KBM-7 (cell line): ENCODE results near the gene TEX261.

Experiments used
- DNase-seq: peaks from one replicate; pipeline ENCODE4 v3.0.0-alpha.2; 2015
- in situ Hi-C: fragments of 300-500 bp; cut with MboI; formaldehyde crosslinking; loops from 2 replicates; pipeline ENCODE4 v1.14.3; 2020; ENCODE audit warnings: low sequenced_read_pairs, low pct_unique_long_range_greater_than_20kb, mixed read lengths

TEX261 gene

DNA sequence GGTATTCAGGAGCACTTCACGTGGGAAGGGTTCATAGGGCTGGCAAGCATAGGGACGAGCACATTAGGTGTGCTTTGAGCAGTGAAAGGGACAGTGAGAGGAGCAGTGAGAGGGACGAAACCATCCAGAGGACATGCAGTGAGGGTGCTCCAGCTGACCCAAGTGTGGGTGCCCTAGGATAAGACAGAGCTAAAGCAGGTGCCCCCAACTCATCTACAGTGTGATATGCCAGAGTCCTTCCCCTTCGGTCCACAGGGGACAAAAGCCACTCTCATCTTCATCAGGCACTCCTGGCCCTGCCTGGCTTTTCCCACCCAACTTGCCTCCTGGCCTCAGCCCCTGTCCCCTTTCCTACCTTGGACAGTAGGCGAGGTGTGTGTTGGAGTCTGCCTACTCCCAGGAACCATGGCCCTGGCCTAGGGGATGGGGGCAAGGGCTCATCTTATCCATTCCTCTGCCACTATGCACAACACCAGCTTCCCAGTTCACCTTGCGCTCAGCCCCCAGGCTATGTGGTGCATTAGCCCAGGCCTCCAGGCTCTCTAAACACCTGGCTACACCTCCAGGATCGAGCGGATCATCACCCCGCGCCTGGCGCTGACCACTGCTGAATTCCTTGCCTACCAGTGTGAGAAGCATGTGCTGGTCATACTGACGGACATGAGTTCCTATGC, 32.3 kb downstream of the TEX261 start:
- in situ Hi-C loops, result loop anchor here (25.0 kb wide), 1 partner anchor 175 kb away; the partner anchor contains the start of gene FIGLA

DNA sequence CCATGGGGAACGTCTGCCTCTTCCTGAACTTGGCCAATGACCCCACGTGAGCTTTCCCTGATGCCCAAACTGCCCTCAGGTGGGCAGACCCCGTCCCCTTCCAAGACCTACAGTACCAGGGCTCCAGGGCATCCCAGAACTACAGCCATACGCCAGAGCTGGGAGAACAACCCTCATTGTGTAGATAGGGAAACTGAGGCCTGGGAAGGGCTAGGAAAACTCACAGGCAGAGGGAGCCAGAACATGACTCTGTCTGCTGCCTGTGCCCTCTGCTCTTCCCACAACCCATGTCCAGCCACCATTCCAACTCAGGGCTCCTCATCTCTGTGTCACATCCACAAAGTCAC, 33.1 kb downstream of the TEX261 start:
- in situ Hi-C loops, result loop anchor here (25.0 kb wide), 1 partner anchor 174 kb away; the partner anchor contains the start of gene FIGLA
- no peak for DNase-seq

More for the DNA sequence above, 32.3 kb downstream of the TEX261 start:
- DNase-seq, result no peak

DNA sequence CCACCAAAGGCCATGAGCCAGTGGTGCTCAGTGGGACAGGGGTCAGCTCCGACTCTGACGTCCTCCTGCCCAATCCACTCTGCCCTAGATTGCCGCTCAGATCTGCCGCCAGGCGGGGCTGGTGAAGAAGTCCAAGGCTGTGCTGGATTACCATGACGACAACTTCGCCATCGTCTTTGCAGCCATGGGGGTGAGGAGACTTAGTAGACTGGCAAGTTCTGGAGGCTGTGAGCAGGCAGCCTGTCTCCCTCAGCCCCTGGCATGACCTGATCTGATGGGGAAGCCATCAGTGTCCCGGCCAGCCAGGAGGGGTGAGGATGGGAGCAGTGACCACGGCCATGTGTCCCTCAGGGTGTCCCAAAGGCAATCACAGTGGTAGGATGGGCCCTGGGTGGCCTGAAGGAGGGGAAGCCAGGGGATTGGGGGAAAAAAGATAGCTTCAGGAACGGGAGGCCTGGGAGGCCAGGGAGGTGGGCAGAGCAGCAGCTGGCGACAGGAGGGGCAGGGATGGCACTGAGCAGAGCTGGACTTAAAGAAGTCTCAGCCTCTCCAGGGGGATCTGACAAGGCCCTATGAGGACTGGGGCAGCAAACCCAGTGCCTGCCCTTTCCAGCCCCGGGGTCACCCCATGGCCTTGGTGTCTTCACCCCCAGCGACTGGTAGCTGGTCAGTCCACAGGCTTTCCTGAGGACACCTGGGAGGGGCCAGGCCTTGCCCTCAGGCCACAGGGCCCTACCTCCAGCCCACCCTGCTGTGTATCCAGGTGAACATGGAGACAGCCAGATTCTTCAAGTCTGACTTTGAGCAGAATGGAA, 33.6 kb downstream of the TEX261 start:
- in situ Hi-C loops, result loop anchor here (25.0 kb wide), 1 partner anchor 174 kb away; the partner anchor contains the start of gene FIGLA
- no peak for DNase-seq

DNA sequence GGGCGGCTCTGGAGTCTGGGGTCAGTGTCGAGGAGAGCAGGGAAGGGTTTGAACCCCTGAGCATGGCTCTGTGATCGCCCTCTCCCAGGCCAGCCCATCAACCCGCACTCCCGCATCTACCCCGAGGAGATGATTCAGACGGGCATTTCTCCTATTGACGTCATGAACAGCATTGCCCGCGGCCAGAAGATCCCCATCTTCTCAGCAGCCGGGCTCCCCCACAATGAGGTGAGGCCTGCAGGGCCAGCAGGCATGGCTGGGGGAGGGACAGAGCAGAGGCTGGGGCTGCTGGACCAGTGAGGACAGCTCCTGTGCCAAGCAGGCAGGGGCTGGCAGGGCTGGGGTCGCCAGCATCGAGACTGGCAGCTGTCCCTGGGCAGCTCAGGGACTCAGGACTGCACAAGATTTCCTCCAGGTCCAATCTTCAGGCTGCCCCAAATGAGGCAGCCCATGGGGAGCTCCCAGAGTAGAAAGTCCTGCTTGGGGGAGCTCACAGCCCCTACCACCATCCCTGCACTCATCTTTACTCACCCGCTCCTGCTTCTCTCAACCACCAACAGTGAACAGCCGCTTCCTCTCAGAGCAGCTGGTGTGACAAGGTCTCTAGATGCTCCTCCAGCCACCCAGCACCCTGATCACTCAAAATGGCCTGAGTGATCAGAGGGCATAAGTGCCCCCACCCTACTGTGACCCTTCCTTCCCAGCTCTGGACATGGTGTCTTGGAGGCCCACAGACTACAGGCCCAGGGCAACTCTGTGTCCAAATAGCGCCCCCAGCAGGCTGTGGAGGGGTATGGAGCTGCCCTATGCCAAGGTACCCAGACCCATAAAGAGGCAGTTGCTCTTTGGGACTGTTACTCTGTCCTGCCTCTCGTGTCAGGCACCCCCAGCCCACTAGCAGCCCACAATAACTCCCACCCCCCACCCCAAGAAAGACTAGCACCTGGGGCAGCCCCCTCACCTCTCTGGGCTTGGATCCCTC, 34.5 kb downstream of the TEX261 start:
- in situ Hi-C loops, result loop anchor here (25.0 kb wide), 1 partner anchor 173 kb away; the partner anchor contains the start of gene FIGLA
- DNase-seq, result no peak

DNA sequence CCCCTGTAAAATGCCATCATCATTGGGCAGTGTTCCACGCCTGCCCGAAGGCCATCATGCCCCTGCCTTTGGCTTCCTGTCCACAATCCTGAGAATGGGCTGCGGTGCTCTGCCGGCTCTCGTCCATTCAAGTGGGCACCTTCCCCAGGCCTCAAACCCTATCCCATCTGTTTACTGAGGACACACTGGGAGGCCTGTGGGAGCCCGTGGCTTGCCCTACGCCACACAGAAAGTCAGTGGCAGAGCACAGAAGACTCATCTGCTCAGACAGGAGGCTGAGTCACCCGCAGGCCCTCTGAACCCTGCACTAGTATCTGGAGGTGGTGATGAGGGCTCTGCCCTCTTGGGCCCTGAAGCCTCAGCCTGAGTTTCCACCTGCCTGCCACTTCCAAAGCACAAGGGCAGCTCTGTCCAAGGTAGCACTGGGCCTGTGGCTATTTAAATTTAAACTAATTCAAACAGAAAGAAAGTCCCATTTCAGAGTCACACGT, 35.4 kb downstream of the TEX261 start:
- DNase-seq, result no peak
- in situ Hi-C loops, result loop anchor here (25.0 kb wide), 1 partner anchor 172 kb away; the partner anchor contains the start of gene FIGLA

DNA sequence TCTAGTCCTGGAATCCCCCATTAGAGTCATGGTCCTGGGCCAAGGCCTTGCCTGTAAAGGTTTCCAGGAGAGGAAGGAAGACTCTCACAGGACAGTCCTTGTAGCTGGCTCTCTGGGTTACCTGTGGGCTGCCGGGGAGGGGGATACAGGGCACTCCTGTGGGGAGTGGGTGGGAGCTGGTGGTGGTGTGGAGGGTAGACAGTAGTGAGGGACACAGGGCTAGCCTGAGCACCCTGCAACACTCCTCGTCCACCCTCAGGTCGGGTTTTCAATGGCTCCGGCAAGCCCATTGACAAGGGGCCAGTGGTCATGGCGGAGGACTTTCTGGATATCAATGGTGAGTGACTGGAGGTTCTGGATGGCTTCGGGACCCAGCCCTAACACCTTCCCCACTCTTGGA, 35.9 kb downstream of the TEX261 start:
- in situ Hi-C loops, result loop anchor here (25.0 kb wide), 1 partner anchor 171 kb away; the partner anchor contains the start of gene FIGLA
- DNase-seq, result no peak

DNA sequence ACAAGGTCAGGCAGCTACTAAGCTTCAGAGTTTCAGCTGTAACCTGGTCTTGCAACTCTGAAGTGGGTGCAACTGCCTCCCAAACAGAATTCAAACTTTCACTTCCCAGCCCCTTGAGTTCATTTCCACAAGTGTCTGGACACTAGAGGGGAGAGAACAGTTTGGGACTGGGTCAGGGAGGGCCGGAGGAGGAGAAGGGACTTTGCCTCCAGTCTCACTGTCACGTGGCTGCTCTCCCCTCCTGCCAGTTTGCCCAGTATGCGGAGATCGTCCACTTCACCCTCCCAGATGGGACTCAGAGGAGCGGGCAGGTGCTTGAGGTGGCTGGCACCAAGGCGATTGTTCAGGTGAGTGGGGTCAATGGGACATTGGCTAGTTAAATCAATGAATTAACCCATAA, 36.9 kb downstream of the TEX261 start:
- DNase-seq, result no peak
- in situ Hi-C loops, result loop anchor here (25.0 kb wide), 1 partner anchor 170 kb away; the partner anchor contains the start of gene FIGLA

DNA sequence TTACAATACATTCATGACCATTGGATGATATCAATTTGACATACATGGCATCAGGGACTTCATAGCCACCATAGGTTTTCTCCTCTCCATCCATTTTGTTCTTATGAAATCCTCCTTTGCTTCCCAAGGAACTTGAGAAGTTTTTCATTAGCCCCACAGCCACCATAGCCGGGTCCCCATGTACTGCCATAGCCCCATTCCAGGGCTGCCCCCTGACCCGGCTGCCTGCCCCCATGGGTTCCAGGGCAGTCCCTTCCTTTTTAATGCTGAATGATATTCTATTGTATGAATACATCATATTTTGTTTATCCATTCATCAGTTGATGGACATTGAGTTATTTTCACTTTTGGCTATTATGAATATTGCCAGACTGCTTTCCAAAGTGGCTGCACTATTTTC, 38.5 kb downstream of the TEX261 start:
- in situ Hi-C loops, result loop anchor here (25.0 kb wide), 1 partner anchor 169 kb away; the partner anchor contains the start of gene FIGLA
- DNase-seq, result no peak

DNA sequence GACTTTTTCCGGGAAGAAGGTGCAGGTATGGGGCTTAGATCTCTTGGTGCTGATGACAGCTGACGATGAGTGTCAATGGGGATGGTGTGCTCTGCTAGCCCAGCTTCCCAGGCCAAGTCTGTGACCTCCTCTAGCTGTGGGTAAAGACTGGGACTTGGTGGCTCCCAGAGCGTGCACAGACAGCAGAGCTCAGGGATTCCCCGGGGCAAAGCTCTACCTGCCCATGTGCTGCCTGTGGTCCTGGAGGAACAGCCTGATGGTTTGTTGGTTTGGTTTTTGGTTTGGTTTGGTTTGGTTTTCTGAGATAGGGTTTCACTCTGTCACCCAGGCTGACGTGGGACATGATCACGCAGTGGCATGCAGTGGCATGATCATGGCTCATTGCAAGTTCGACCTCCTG, 39.8 kb downstream of the TEX261 start:
- in situ Hi-C loops, result loop anchor here (25.0 kb wide), 1 partner anchor 168 kb away; the partner anchor contains the start of gene FIGLA
- no peak for DNase-seq

DNA sequence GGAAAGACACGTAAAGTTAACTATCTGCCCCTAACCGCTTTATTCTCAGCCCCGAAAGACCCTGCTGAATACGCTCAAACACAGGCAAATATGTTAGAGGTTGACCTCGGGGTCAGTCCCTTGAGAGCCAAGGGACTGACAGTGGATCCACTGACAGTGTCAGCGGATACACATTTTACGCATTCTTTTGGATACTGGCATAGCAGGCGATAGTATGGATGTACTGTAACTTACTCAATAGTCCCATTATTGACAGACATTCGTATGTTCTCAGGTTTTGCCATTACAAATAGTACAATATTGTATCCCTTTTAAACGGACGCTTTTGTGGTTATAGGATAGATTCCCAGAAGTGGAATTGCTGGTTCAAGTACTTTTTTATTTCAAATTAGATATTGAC, 45.6 kb downstream of the TEX261 start:
- in situ Hi-C loops, result loop anchor here (25.0 kb wide), 1 partner anchor 287 kb away; no protein-coding TSS in a partner anchor
- DNase-seq, result no peak

DNA sequence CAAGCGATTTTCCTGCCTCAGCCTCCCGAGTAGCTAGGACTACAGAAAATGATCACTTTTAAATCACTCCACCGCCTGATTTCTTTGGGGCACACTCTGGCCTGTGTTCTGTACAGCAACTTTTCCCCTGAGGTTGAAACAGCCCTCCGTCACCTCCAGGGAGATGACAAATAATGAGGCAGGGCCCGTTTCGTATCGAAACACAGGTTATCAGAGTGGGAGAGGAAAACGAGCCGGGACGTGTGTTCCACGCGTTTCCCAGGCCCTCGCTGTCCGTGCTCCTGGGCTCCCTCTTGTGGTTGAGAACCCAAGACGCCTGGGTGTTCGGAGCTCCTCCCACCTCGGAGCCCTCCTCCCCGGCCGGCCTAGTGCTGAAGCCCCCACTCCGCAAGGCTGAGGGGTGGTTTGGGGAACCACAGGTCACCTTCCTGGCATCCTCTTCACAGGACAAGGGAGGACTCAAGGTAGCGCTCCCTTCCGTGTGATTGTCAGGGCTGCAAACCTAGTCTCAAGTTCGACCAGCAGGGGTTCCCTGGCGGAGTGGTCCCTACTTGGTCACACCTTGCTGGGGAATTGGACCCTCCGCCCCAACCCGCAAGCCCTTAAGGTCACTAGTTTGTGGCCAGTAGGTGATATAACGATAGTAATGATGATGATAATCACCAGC, 46.2 kb downstream of the TEX261 start:
- in situ Hi-C loops, result loop anchor here (25.0 kb wide), 1 partner anchor 286 kb away; no protein-coding TSS in a partner anchor
- DNase-seq, result peak; percentile 79

DNA sequence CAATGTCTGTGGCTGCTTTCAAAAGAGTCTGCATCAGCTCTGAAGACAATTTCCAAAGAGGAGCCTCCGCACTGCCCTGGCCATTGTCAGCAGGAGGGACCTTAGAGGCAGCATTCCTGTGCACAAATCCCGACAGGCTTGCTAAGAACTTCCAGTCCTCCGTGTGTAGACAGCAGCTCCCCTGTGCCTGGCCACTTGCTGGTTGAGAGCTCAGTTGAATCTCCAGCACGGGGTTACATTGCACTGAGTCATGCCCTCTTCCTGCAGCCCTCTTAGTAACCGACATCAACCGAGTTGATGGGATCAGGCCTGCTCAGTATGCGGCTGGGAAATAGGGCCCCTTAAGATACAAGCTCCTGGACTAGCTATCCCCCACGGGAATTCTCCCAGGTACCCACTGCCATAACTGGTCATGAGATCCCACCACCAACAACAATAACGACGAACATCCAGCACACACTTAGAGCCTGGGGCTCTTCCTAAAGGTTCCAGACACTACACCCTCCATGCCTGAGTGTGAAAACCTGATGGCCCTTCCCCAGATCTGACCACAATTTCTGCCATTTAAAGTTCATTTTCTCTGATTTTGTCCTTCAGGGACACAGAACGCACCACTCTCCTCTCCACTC, 47.0 kb downstream of the TEX261 start:
- in situ Hi-C loops, result loop anchor here (25.0 kb wide), 1 partner anchor 285 kb away; no protein-coding TSS in a partner anchor
- DNase-seq, result no peak

DNA sequence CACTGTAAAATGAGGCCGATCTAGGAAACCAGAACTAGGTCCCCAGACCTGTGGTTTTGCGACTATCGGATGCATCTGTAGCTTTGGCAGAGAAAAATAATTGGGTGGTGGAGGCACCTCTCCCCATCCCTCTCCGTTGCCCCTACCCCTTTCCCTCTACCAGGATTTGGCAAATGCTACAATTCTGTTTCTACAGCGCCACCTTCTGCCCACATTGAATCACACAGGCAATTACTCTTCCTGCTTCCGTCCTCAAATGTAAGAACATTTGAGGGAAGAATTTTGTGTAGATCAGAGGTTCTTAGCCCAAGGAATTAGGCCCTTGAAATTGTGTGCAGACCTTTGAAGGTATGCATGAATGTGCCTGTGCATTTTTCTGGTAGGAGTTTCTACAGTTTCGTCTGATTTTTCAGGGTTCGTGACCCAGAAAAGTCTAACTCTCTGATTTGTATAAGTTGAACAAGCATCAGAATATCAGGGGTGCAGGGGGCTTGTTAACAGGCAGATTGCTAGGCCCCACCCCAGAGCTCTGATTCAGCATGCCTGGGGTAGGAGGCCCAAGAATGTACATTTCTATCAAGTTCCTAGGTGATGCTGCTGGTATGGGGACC, 47.7 kb downstream of the TEX261 start:
- in situ Hi-C loops, result loop anchor here (25.0 kb wide), 1 partner anchor 285 kb away; no protein-coding TSS in a partner anchor
- peak; percentile 81 for DNase-seq

DNA sequence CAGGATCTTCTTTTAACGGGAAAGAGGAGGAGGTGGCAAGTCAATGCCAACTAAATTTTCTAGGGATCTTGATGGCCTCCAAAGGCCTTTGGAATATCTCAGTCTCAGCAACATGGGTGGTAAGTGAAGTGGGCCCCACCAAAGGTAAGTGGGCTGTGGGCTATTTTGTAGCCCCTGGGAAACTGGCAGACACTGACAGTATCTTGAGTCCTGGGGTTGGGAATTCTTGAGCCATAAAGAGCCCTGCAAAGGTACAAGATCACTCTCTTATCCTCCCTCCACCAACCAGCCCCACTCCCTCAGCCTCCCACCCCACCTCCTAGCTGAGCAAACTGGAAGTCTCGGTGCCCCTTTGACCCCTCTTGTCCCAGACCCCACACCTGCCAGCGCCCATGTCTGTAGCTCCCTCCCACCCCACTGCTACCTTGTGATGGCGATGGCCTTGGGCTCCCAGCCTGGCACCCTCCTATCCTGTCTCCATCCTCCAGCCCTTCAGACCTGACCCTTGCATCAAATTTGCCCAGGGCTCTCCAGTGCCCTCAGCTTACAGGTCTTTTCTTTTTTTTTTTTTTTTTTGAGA, 50.5 kb downstream of the TEX261 start:
- in situ Hi-C loops, result loop anchor here (25.0 kb wide), 1 partner anchor 282 kb away; no protein-coding TSS in a partner anchor
- DNase-seq, result no peak

DNA sequence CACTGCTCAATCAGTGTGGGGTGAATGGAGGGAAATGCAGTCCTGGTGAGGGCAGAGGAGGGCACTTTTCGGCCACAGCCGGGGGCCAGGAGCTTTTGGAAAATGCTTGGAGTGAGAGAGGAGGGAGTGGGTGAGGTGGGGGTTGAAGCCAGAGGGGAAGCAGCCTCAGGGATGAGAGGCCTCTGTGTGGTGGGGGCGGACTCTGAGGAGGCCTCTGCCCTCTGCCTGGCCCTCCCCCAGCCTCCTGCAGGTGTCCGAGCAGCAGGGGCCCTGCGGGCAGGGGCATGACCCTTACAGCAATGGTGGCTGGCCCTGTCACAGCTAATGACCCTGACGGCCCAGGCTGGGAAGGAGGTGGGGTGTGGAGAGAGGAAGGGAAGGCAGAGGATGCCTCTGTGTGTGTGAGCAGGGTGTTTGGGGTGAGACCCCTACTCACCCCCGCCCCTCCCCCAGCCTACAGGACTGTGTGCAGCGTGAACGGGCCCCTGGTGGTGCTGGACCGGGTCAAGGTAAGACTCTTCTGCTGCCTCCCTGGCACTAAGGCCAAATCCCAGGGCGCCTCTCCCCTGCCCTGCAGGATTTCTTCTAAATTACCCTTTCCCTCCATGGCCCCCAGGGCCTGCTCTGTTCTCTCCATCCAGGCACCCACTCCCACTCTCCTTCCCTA, 51.3 kb downstream of the TEX261 start:
- DNase-seq, result no peak
- in situ Hi-C loops, result loop anchor here (25.0 kb wide), 1 partner anchor 281 kb away; no protein-coding TSS in a partner anchor
